ENCODE data around the gene AURKA.
"Not testable (repeated sequence)": the region's sequence is repeated elsewhere in the genome, so short reads cannot be mapped to it uniquely, and the experiment has no call there.

AURKA gene

GRCh38 chr20:56422076-56422823, 30.2 kb upstream of the AURKA start:
- DNase-seq (ENCODE audit: low read depth, low spot score) = no peak

- DNase-seq (ENCODE audit: low read depth, low spot score) = no peak
Measured at GRCh38 chr20:56420940-56421688, 29.1 kb upstream of the AURKA start.

- no peak for DNase-seq (ENCODE audit: low read depth, low spot score)
Measured at GRCh38 chr20:56420028-56420427, 28.0 kb upstream of the AURKA start.

- no peak for DNase-seq (ENCODE audit: low read depth, low spot score)
Measured at GRCh38 chr20:56418385-56418861, 26.4 kb upstream of the AURKA start.

GRCh38 chr20:56417911-56418310, 25.9 kb upstream of the AURKA start:
- DNase-seq (ENCODE audit: low read depth, low spot score) = no peak

GRCh38 chr20:56417402-56417801, 25.4 kb upstream of the AURKA start:
- DNase-seq (ENCODE audit: low read depth, low spot score) = no peak

- DNase-seq (ENCODE audit: low read depth, low spot score) = no peak
Measured at GRCh38 chr20:56414842-56415765, 23.1 kb upstream of the AURKA start.

- no peak for DNase-seq (ENCODE audit: low read depth, low spot score)
Measured at GRCh38 chr20:56412949-56413348, 20.9 kb upstream of the AURKA start.

GRCh38 chr20:56412473-56412790, 20.4 kb upstream of the AURKA start:
- DNase-seq (ENCODE audit: low read depth, low spot score) = no peak

- no peak for DNase-seq (ENCODE audit: low read depth, low spot score)
Measured at GRCh38 chr20:56411759-56412472, 19.9 kb upstream of the AURKA start, which contains the start of gene CASS4. Gene CASS4 (plus strand): TSS chr20:56412260. CDS start chr20:56412459, 199 bp downstream.

- DNase-seq (ENCODE audit: low read depth, low spot score) = not testable (repeated sequence)
Measured at GRCh38 chr20:56411287-56411686, 19.3 kb upstream of the AURKA start.

GRCh38 chr20:56409956-56410355, 17.9 kb upstream of the AURKA start:
- no peak for DNase-seq (ENCODE audit: low read depth, low spot score)

- DNase-seq (ENCODE audit: low read depth, low spot score) = no peak
Measured at GRCh38 chr20:56409521-56409920, 17.5 kb upstream of the AURKA start.

GRCh38 chr20:56406910-56407309, 14.9 kb upstream of the AURKA start:
- DNase-seq (ENCODE audit: low read depth, low spot score) = no peak

GRCh38 chr20:56405356-56405755, 13.3 kb upstream of the AURKA start:
- not testable (repeated sequence) for DNase-seq (ENCODE audit: low read depth, low spot score)

- DNase-seq (ENCODE audit: low read depth, low spot score) = no peak
Measured at GRCh38 chr20:56403465-56403864, 11.4 kb upstream of the AURKA start.

GRCh38 chr20:56400001-56400640, 8.1 kb upstream of the AURKA start:
- peak; percentile 24 for DNase-seq (ENCODE audit: low read depth, low spot score)

- no peak for DNase-seq (ENCODE audit: low read depth, low spot score)
Measured at GRCh38 chr20:56395166-56395565, 3.2 kb upstream of the AURKA start.

- DNase-seq (ENCODE audit: low read depth, low spot score) = no peak
Measured at GRCh38 chr20:56393653-56394052, 1.6 kb upstream of the AURKA start.

GRCh38 chr20:56392881-56393482, 967 bp upstream of the AURKA start:
- DNase-seq (ENCODE audit: low read depth, low spot score) = no peak
